GM12892 (cell line): Measurements from ENCODE around the gene NPR2.

Experiments
- POLR2A ChIP-seq: IDR thresholded peaks from 2 replicates; pipeline ENCODE4 v1.6.1; 2011; ENCODE audit warnings: low read depth, low read length, control low read depth
- POLR2AphosphoS5 ChIP-seq: IDR thresholded peaks from 2 replicates; pipeline ENCODE4 v1.6.1; 2011; ENCODE audit warnings: low read depth, low read length, control low read depth
- TAF1 ChIP-seq: IDR thresholded peaks from 2 replicates; pipeline ENCODE4 v1.6.1; 2011; ENCODE audit warnings: low read depth, mild to moderate bottlenecking, control low read depth, low read length, borderline replicate concordance

DNA sequence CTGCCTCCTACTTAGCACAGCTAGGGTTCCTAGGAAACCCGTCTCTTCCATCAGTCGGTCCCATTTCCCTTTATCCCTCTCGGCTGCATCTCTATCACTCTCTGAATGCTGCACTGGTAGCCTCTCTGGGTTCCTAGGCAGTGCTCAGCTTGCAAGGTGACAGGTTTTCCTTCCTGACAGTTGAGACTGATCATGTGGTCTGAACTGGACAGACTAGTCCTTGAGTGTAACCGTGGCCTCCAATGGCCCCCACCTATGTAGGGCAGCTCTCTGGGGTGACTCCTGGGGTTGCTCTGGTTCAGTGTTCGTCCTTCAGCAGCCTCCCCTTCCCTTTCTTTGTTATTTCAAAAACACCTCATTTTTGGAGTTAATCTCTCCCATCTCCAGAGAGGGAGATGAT lies 41.4 kb downstream of the NPR2 start:
- TF ChIP-seq POLR2A (no peak), POLR2AphosphoS5 (no peak), TAF1 (no peak)
